Endodermal cell (in vitro differentiated cells): Measurements from ENCODE around the gene TAX1BP1. TPM values are rescaled to one million over a fixed set of nuclear protein-coding genes. Genes with fewer than 3 reads are reported as not detected.
A peak's percentile ranks its signal among the peaks of the same experiment; 100 is the strongest.

Source experiments
- DNase-seq: peaks from one replicate; pipeline ENCODE4 v3.0.0-alpha.2; 2017
- H3K27ac ChIP-seq: 2 replicates; pipeline ENCODE4 v1.5.1; 2013; ENCODE audit warnings: mild to moderate bottlenecking, low read depth, low read length, moderate library complexity
- H3K27me3 ChIP-seq: 2 replicates; pipeline ENCODE4 v1.6.1; 2013; ENCODE audit warnings: mild to moderate bottlenecking, low read length, moderate library complexity; ENCODE audit not compliant: insufficient read depth, control insufficient read depth, poor library complexity, severe bottlenecking
- H3K36me3 ChIP-seq: 2 replicates; pipeline ENCODE4 v1.7.0; 2013; ENCODE audit warnings: mild to moderate bottlenecking, low read length, moderate library complexity; ENCODE audit not compliant: control insufficient read depth, insufficient read depth
- H3K4me1 ChIP-seq: one replicate; pipeline ENCODE4 v1.7.0; 2013; ENCODE audit warnings: low read length; ENCODE audit not compliant: control insufficient read depth, insufficient read depth
- H3K4me3 ChIP-seq: 2 replicates; pipeline ENCODE4 v1.5.1; 2013; ENCODE audit warnings: mild to moderate bottlenecking, low read length, moderate library complexity
- H3K9ac ChIP-seq: 2 replicates; pipeline ENCODE4 v1.6.1; 2013; ENCODE audit warnings: mild to moderate bottlenecking, low read length, moderate library complexity; ENCODE audit not compliant: poor library complexity, severe bottlenecking; ENCODE audit errors: extremely low read depth
- H3K9me3 ChIP-seq: 2 replicates; pipeline ENCODE4 v1.6.1; 2013; ENCODE audit warnings: mild to moderate bottlenecking, low read length, moderate library complexity; ENCODE audit not compliant: control insufficient read depth
- H3K27ac Mint-ChIP-seq: 2 replicates; pipeline ENCODE4 v1.8.0; 2020; ENCODE audit warnings: mixed read lengths
- H3K27me3 Mint-ChIP-seq: 2 replicates; pipeline ENCODE4 v1.8.0; 2021; ENCODE audit warnings: mild to moderate bottlenecking, mixed read lengths; ENCODE audit not compliant: insufficient read depth
- H3K36me3 Mint-ChIP-seq: 2 replicates; pipeline ENCODE4 v1.8.0; 2020; ENCODE audit warnings: low read depth, mixed read lengths
- H3K4me1 Mint-ChIP-seq: 2 replicates; pipeline ENCODE4 v1.8.0; 2020; ENCODE audit warnings: mixed read lengths
- H3K4me3 Mint-ChIP-seq: 2 replicates; pipeline ENCODE4 v1.8.0; 2020; ENCODE audit warnings: mild to moderate bottlenecking, moderate library complexity, mixed read lengths
- H3K9me3 Mint-ChIP-seq: 2 replicates; pipeline ENCODE4 v1.8.0; 2020; ENCODE audit warnings: mild to moderate bottlenecking, mixed read lengths
- CTCF ChIP-seq: fragments of 200-600 bp; sonication (generic); conservative IDR thresholded peaks from 2 replicates; pipeline ENCODE4 v1.5.0; 2021; ENCODE audit warnings: antibody characterized with exemption, mild to moderate bottlenecking
- WGBS, 2 experiments: methylation state at CpG; one replicate each; pipeline versions ENCODE4 v1.1.5 to v1.1.7; 2013; ENCODE audit warnings: missing lambda C conversion rate in 2 of 2, mixed read lengths in 1 of 2; ENCODE audit not compliant: insufficient coverage in 1 of 2, insufficient read length in 1 of 2; 5-methylcytosine and 5-hydroxymethylcytosine counted together
- total RNA-seq, 2 donors: library from RNA; stranded (reverse); fragmentation: NEBNext Ultra II Directional in 1 of 2; extraction: Animal tissue kit (Norgen Biotek cat#: 25700) in 1 of 2; gene quantifications; 2 replicates in 1 of 2; 3 replicates in 1 of 2; pipeline ENCODE4 v1.2.1, GENCODE V29; 2021

TAX1BP1 gene
- total RNA-seq, 2 donors from 2014 or later: 100 to 114 TPM

GRCh38 chr7:27835376-27835775 is 95.4 kb downstream of the TAX1BP1 start:
- Histone ChIP-seq H3K4me3 (no peak overlapping the region), H3K27me3 (no peaks in the 10 kb centered on the region), H3K36me3 (peaks cover 43% of the 10 kb centered on the region), H3K4me1 (no peaks in the 10 kb centered on the region), H3K9ac (no peak overlapping the region), H3K27ac (no peak overlapping the region), H3K9me3 (no peaks in the 10 kb centered on the region)
- no peak for DNase-seq
- no peak overlapping the region for H3K4me3 Mint-ChIP-seq
- peak overlapping the region; percentile 28 for H3K27ac Mint-ChIP-seq
- peaks cover 11% of the 10 kb centered on the region for H3K4me1 Mint-ChIP-seq
- 89 to 100% methylated on average over 2 to 7 of the region's 7 CpGs for WGBS, 2 experiments
- H3K9me3 Mint-ChIP-seq: no peaks in the 10 kb centered on the region
- H3K36me3 Mint-ChIP-seq: peaks cover 37% of the 10 kb centered on the region
- TF ChIP-seq CTCF: no peak
- H3K27me3 Mint-ChIP-seq: no peaks in the 10 kb centered on the region

GRCh38 chr7:27836536-27836935 is 96.6 kb downstream of the TAX1BP1 start:
- H3K27me3 Mint-ChIP-seq: no peaks in the 10 kb centered on the region
- Histone ChIP-seq H3K27me3 (no peaks in the 10 kb centered on the region), H3K36me3 (peaks cover 36% of the 10 kb centered on the region), H3K4me1 (no peaks in the 10 kb centered on the region), H3K4me3 (no peak overlapping the region), H3K9ac (no peak overlapping the region), H3K9me3 (no peaks in the 10 kb centered on the region), H3K27ac (no peak overlapping the region)
- no peak for DNase-seq
- no peak overlapping the region for H3K27ac Mint-ChIP-seq
- H3K4me3 Mint-ChIP-seq: no peak overlapping the region
- H3K36me3 Mint-ChIP-seq: peaks cover 40% of the 10 kb centered on the region
- 97 to 100% methylated on average over 1 to 2 of the region's 2 CpGs for WGBS, 2 experiments
- TF ChIP-seq CTCF: no peak
- H3K4me1 Mint-ChIP-seq: peaks cover 11% of the 10 kb centered on the region
- H3K9me3 Mint-ChIP-seq: no peaks in the 10 kb centered on the region

- H3K9me3 ChIP-seq: no peaks in the 10 kb centered on the region
- Mint-ChIP-seq H3K4me3 (no peak overlapping the region), H3K4me1 (peaks cover 26% of the 10 kb centered on the region)
Measured at GRCh38 chr7:27839099-27839498, 99.1 kb downstream of the TAX1BP1 start.

More at GRCh38 chr7:27839099-27839498, 99.1 kb downstream of the TAX1BP1 start:
- 90 to 93% methylated on average over 3 to 10 of the region's 10 CpGs for WGBS, 2 experiments
- no peak for DNase-seq
- Histone ChIP-seq H3K4me1 (peaks cover 9% of the 10 kb centered on the region), H3K27me3 (no peaks in the 10 kb centered on the region), H3K27ac (no peak overlapping the region), H3K9ac (no peak overlapping the region), H3K36me3 (peaks cover 13% of the 10 kb centered on the region), H3K4me3 (no peak overlapping the region)
- no peaks in the 10 kb centered on the region for H3K27me3 Mint-ChIP-seq
- H3K27ac Mint-ChIP-seq: no peak overlapping the region
- no peak for TF ChIP-seq CTCF
- H3K9me3 Mint-ChIP-seq: no peaks in the 10 kb centered on the region
- peaks cover 35% of the 10 kb centered on the region for H3K36me3 Mint-ChIP-seq
